GM18951 (cell line): ENCODE results near the gene SPESP1.

Experiments
- POLR2A ChIP-seq: IDR thresholded peaks from 4 replicates; pipeline ENCODE4 v1.6.1; 2011; ENCODE audit warnings: mild to moderate bottlenecking; ENCODE audit not compliant: insufficient read length, insufficient read depth; ENCODE audit errors: extremely low read depth
- in situ Hi-C: fragments of 300-500 bp; cut with MboI; formaldehyde crosslinking; loops from one replicate; pipeline ENCODE4 v1.12.0; 2022; ENCODE audit warnings: low sequenced_read_pairs, mixed read lengths, inconsistent platforms; ENCODE audit not compliant: unreplicated experiment

Gene SPESP1

GRCh38 chr15:68930268-68931022 lies at the start of gene SPESP1:
TSS of gene SPESP1 (plus strand) at chr15:68930525. CDS start at chr15:68930654, 129 bp downstream.
- in situ Hi-C loops, result no loop called here
- TF ChIP-seq POLR2A, result no peak

GRCh38 chr15:68885070-68885469 lies 45.3 kb upstream of the SPESP1 start:
- no peak for TF ChIP-seq POLR2A
- in situ Hi-C loops, result loop anchor here (25.0 kb wide), 1 partner anchor 323 kb away; no protein-coding TSS in a partner anchor

GRCh38 chr15:68887120-68887519 lies 43.2 kb upstream of the SPESP1 start:
- in situ Hi-C loops, result loop anchor here (25.0 kb wide), 1 partner anchor 325 kb away; no protein-coding TSS in a partner anchor

GRCh38 chr15:68887819-68888218 lies 42.5 kb upstream of the SPESP1 start:
- in situ Hi-C loops, result loop anchor here (25.0 kb wide), 1 partner anchor 326 kb away; no protein-coding TSS in a partner anchor
- no peak for TF ChIP-seq POLR2A

More at GRCh38 chr15:68887120-68887519, 43.2 kb upstream of the SPESP1 start:
- TF ChIP-seq POLR2A, result no peak

- TF ChIP-seq POLR2A, result no peak
- in situ Hi-C loops, result loop anchor here (25.0 kb wide), 1 partner anchor 326 kb away; no protein-coding TSS in a partner anchor
Observed at GRCh38 chr15:68888419-68888818, 41.9 kb upstream of the SPESP1 start.

- TF ChIP-seq POLR2A, result no peak
- in situ Hi-C loops, result loop anchor here (25.0 kb wide), 1 partner anchor 332 kb away; no protein-coding TSS in a partner anchor
Observed at GRCh38 chr15:68894208-68894607, 36.1 kb upstream of the SPESP1 start.

- no peak for TF ChIP-seq POLR2A
- in situ Hi-C loops, result loop anchor here (25.0 kb wide), 1 partner anchor 334 kb away; no protein-coding TSS in a partner anchor
Observed at GRCh38 chr15:68896178-68896577, 34.1 kb upstream of the SPESP1 start.

GRCh38 chr15:68897016-68897415 lies 33.3 kb upstream of the SPESP1 start:
- in situ Hi-C loops, result loop anchor here (25.0 kb wide), 1 partner anchor 335 kb away; no protein-coding TSS in a partner anchor
- TF ChIP-seq POLR2A, result no peak

GRCh38 chr15:68900027-68900426 lies 30.3 kb upstream of the SPESP1 start:
- TF ChIP-seq POLR2A, result no peak
- in situ Hi-C loops, result no loop called here

GRCh38 chr15:68907396-68907923 lies 22.9 kb upstream of the SPESP1 start:
- in situ Hi-C loops, result no loop called here
- TF ChIP-seq POLR2A, result no peak

GRCh38 chr15:68909601-68910100 lies 20.7 kb upstream of the SPESP1 start:
- in situ Hi-C loops, result no loop called here
- no peak for TF ChIP-seq POLR2A

GRCh38 chr15:68910341-68910740 lies 20.0 kb upstream of the SPESP1 start:
- TF ChIP-seq POLR2A, result no peak
- in situ Hi-C loops, result no loop called here

- in situ Hi-C loops, result no loop called here
- no peak for TF ChIP-seq POLR2A
Observed at GRCh38 chr15:68910816-68911215, 19.5 kb upstream of the SPESP1 start.

- TF ChIP-seq POLR2A, result no peak
- in situ Hi-C loops, result no loop called here
Observed at GRCh38 chr15:68921926-68922325, 8.4 kb upstream of the SPESP1 start.
